ENCODE results near the gene CRHR1.

The CRHR1 gene

DNA sequence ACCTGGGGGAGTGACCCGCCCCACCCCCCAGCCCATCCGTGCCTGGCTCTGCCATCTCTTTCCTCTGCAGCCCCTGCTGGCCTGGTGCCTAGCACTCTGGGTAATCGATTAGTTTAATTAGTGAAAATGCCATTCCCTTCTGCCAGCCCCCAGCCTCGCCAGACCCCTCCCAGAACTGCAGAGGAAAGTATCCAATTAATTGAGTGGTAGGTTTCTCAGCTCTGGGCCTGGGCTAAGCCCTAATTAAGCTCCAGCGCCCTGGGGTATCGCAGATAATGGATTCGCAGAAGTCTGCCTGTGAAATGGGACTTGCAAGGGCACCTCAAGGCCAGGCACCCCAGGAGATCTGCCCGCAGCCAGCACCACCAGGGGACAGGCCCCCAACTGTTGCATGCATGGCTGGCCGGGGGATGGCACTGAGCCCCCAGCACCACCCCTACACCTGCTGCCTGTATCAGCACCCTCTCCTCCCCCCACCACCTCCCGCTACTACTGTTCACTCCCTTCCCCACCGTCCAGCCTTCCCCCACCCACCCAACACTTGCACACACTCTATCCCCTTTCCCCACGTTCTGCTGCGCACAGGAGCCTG lies 40.9 kb downstream of the CRHR1 start:
- DNase-seq = no peak

DNA sequence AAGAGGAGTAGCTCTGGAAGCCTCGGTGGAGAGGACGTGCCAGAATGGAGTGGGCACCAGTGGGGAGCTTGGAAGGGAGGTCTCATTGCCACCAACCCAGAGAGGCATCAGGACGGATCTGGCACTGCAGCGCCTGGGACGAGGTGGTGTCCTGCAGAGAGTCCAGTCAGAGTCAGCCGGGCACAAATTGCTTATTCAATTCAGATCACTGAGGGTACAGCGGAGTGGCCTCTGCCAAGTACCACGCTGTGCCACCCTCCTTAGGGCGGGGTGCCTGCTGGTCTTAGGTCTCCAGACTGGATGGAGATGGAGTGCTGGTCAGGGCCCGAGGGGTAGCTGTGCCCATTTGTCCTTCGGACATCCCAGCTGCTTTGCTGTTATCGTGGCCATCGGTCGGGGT lies 41.7 kb downstream of the CRHR1 start:
- no peak for DNase-seq

GRCh38 chr17:45826919-45827588 lies 42.9 kb downstream of the CRHR1 start:
- DNase-seq = no peak

- DNase-seq = no peak
Observed at GRCh38 chr17:45828171-45828570, 44.1 kb downstream of the CRHR1 start.

DNA sequence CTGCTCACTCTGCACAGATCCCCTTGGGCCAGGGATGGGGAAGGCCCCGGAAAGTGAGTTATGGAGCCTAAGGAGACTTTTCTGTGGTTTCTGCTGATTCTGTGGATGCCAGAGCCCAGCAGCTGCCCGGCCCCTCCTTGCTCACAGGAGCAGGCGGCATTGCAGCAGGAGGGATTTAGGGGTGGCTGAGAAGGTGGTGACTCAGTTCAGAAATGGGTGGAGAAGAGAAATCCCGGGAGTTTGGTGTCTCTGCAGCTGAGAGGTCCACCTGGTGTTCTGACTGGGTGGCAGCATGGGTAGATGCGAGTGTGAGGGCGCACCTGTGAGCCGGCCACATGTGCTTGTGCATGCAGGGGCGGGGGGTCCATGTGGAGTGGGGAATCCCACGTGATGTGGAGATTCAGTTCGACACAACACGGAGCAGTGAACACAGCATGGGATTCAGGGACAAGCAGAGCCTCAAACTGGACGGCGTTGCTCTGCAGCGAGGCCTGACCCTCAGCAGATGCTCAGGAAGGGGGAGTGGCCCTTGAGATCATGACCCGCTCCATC lies 44.5 kb downstream of the CRHR1 start:
- DNase-seq = no peak

DNA sequence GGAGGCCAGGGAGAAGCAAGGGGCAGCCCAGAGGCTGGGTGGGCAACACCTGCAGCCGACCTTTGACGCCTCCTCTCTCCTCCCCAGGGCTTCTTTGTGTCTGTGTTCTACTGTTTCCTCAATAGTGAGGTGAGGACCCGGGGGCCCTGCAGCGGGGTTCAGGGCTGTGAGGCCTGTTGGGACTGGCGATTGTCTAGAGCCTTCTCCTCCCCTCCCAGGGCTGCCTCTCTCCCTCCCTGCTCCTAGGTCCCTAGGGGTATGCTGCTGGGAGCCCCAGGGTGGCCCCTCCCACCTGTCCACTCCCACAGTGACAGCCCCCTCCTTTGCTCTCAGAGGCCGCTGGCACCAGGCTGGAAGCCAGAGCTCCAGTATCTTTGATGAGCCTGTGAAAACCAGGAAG lies 49.8 kb downstream of the CRHR1 start:
- no peak for DNase-seq

GRCh38 chr17:45834471-45835396 lies 50.6 kb downstream of the CRHR1 start:
- DNase-seq = no peak

GRCh38 chr17:45835481-45835880 lies 51.4 kb downstream of the CRHR1 start:
- no peak for DNase-seq

GRCh38 chr17:45836047-45837044 lies 52.2 kb downstream of the CRHR1 start:
- no peak for DNase-seq

DNA sequence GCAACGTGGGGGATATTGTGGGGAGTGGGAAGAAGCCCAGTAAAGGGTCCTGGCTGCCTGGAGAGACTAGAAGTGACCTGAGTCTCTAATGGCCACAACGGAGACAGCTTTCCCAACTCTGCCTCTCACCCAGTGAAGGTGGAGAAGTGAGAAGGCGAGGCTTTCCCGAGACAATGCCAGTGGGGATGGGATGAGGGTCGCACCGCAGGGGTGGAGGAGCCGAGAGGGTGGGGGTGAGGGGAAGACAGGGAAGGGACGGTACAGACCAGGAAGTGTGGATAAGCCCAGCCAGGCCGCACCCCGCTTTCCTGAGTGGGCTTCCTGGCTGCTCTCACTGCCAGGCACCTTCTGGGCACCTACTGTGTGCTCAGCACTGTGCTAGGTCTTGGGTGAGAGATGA lies 53.1 kb downstream of the CRHR1 start:
- no peak for DNase-seq

- DNase-seq = no peak
Observed at GRCh38 chr17:45837603-45838002, 53.5 kb downstream of the CRHR1 start.

DNA sequence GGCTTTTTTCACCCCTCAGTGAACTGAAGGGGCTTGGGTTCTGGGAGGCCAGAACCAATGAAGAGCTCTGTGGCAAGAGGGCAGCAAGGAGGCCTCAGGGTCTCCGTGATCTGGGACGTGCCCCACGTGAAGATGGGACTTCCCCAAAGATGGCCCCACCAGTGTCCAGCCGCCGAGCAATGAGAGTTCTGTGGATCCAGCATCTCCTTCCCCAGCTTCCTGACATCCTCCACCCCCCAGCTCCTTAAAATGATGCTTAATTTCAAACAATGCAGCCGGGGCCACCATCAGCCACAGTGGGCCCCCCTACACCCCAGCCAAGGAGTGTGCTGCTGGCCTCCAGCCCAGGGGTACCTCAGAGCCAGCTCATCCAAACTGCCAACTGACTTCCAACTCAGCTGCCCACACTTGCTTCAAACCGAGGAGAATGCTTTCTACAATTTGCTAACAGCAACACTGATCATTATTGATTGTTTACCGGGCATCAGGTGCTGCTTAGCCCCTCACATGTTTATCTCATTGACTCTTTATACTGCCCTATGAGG lies 54.7 kb downstream of the CRHR1 start:
- no peak for DNase-seq

- no peak for DNase-seq
Observed at GRCh38 chr17:45839442-45839841, 55.3 kb downstream of the CRHR1 start.

DNA sequence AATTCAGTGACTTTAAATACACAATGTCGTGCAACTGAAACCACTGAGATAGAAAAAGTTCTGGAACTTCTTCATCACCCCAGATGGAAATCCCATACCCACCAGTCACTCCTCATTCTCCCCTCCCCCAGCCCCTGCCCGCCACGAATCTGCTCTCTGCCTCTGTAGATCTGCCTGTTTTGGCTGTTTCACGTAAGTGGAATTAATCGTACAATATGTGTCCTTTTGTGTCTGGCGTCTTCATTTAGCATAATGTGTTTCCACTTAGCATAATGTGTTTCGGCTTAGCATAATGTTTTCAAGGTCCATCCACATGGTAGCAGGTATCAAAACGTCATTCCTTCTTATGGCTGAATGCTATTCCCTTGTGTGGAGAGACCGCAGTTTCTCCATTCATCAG lies 57.1 kb downstream of the CRHR1 start:
- no peak for DNase-seq

DNA sequence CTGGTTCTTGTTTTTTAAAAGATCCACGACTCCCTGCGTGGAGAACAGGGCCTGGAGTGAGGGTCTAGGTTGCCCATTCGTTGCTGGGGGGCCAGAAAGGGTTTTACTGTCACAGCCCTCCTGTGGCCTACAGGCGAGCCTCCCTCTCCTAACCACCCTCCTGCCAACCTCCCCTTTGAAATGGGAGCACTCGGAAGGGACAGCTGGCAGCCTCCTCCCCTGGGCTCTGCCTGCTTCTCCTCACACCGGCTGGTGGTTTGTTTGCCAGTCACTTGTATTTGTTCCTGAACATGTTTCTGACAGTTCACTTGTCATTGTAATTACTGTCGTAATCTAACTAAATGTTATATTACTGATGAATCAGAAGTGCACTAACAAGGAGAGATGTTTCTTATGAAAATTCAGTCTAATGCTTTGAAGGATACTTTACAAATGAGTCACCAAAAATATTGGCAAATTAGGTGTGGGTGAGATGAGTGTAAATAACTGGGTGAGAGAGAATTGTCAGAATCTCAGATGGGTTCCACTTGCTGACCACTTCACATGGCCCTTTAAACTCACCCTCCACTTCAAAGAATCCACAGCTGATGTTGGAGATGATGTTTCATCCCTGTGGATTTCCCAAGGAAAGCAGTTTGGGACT lies 57.9 kb downstream of the CRHR1 start:
- no peak for DNase-seq

- no peak for DNase-seq
Observed at GRCh38 chr17:45843722-45844121, 59.6 kb downstream of the CRHR1 start.

DNA sequence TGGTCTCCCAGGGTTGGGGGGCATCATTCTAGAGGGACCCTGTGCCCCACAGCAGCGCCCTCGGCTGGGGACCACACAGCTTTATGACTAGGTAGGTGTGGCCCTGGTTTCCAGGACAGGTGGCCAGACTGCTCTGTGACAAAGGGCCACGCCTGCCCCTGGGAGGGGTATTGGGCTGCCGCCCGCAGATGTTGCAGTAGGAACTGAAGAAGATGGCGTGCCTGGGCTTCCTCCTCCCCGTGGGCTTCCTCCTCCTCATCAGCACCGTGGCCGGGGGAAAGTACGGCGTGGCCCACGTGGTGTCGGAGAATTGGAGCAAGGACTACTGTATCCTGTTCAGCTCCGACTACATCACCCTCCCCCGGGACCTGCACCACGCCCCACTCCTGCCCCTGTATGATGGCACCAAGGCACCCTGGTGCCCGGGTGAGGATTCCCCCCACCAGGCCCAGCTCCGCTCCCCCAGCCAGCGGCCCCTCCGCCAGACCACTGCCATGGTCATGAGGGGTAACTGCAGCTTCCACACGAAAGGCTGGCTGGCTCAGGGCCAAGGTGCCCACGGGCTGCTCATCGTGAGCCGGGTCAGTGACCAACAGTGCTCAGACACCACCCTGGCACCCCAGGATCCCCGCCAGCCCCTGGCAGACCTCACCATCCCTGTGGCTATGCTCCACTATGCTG lies 60.7 kb downstream of the CRHR1 start, which contains the start of gene SPPL2C:
TSS of gene SPPL2C (plus strand) at position 187 of the 681 bp plus-strand sequence. CDS start at position 213, 26 bp downstream.
- DNase-seq = no peak

GRCh38 chr17:45845376-45846185 lies 61.5 kb downstream of the CRHR1 start:
- DNase-seq = no peak

GRCh38 chr17:45846223-45846622 lies 62.1 kb downstream of the CRHR1 start:
- DNase-seq = no peak

DNA sequence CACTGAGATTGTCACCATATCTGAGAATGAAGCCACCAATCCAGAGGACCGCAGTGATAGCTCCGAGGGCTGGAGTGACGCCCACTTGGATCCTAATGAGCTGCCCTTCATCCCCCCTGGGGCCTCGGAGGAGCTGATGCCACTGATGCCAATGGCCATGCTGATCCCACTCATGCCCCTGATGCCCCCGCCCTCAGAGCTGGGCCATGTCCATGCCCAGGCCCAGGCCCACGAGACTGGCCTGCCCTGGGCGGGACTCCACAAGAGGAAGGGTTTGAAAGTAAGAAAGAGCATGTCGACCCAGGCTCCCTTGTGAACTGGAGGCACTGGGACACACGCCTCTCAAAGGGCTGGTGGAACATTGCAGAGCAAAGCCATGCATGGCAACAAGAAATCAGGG lies 62.5 kb downstream of the CRHR1 start:
- DNase-seq = no peak
